GM21515 (cell line): Measurements from ENCODE around the gene LGALS8.

ENCODE experiments used
- ATAC-seq: cut with Tn5 transposase; IDR thresholded peaks from one replicate; pipeline ENCODE4 v1.9.1; 2021; ENCODE audit not compliant: unreplicated experiment

Gene LGALS8

GRCh38 chr1:236509203-236509602 is 14.6 kb upstream of the LGALS8 start:
- no peak for ATAC-seq

GRCh38 chr1:236509647-236510401 is 14.0 kb upstream of the LGALS8 start:
- ATAC-seq: no peak

DNA sequence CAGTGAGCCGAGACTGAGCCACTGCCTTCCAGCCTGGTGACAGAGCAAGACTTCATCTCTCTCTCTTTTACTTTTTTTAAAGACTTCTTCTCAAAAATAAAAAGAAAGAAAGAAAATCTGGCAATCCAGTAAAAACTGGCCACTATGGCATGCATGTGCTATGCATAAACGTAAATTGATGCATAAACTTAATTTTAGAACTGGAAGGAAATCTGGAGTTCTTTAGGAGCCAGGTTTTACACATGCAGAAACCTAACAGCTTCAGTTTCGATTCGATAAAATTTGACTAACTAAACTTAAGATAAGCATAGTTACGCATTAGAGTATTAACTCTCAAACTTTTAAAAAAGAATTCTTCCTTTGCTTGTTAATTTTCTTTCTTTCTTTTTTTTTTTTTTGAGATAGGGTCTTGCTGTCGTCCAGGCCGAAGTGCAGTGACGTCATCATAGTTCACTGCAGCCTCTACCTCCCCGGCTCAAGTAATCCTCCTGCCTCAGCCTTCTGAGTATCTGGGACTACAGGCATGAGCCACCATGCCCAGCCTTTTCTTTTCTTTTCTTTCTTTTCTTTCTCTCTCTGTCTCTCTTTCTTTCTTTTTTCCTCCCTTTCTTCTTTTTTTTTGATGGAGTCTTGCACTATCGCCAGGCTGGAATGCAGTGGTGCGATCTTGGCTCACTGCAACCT is 11.9 kb upstream of the LGALS8 start:
- ATAC-seq: no peak

GRCh38 chr1:236514703-236515442 is 8.9 kb upstream of the LGALS8 start:
- ATAC-seq: no peak

DNA sequence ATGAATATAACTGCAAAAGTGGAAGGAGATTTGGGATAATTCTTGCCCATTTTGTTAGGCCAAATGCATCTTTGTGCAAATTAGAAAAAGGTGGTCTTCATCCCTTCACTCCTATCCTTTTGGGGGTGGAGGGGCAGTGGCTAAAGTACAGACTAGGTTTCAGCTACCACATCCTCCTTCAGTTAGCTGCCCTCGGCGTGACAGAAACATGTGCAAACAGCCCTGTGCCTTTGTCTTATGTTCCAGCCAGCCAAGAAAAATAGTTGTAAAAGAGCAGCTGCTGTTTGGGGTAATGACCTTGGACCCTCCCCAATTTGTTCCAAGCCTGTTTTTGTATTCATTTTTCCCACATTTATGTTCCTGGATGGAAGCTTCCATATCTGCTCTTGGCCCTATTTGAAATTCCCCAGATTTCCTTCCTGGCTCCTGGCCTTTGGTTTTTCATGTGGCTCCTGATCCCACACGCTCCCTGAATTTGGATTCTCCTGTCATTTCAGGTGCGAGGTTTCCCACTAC is 8.3 kb upstream of the LGALS8 start:
- ATAC-seq: no peak

- ATAC-seq: no peak
Measured at GRCh38 chr1:236516929-236517704, 6.7 kb upstream of the LGALS8 start.

DNA sequence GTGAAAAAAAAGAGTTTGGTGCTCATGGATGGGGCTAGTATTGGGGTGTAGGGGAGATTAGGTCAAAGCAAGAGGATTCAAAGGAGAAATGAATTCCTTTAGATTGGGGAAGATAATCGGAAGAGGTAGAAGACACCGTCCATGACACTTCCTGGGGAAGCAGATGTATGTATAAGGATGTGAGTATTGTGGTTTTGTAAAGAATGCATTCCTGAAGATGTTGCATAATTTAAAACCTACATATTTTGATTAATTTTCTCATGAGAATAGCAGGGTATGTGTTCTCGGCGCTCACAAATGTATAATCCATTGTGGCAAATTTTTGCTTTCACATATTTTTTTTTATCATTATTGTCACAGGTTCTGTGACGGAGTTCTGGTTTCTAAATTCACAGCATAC is 5.5 kb upstream of the LGALS8 start:
- no peak for ATAC-seq

DNA sequence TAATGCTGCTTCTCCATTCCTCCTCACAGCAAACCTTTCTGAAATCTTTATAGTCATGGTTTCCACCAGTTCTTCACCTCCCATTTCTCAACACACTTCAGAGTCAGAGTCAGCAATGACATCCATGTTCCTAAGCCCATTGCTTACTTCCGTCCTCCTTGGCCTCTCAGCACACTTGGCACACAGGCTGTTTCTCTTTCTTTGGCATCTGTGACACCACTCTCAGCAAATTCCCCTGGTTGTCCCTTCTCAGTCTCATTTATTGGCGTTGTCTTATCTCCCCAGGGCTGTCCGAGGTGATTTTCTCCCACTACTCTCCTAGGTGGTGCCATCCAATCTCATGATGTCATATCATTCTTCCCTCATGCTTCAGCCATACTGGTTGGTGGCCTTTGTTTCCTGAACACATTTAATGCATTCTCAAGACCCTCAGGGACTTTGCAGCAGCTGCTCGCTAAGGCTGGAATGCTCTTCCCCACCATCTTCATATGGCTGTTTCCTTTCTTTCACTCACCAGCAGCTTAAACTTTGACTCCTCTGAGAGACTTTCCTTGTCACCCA is 3.3 kb upstream of the LGALS8 start:
- no peak for ATAC-seq

GRCh38 chr1:236522937-236523703 is 662 bp upstream of the LGALS8 start:
- no peak for ATAC-seq

GRCh38 chr1:236524142-236524894 is 536 bp downstream of the LGALS8 start:
- ATAC-seq: peak; percentile 88

GRCh38 chr1:236524895-236525184 is 1.1 kb downstream of the LGALS8 start:
- no peak for ATAC-seq

DNA sequence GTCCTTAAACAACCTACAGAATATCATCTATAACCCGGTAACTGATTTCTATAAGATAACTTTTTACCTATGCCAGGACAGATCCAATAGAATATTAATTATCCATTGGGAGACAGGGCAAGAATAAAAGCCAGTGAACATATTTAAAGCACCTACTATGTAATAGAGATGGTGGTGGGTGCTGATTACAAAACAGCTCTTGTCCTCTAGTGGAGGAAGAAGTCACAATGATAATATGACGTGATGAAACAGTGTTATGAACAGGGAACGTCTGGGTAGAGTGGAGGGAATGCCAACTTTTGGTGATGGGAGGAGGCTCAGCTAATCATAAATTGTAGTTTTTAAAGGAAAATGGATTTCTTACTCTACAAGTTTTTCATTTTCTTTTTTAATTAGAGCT is 2.3 kb downstream of the LGALS8 start:
- ATAC-seq: no peak

DNA sequence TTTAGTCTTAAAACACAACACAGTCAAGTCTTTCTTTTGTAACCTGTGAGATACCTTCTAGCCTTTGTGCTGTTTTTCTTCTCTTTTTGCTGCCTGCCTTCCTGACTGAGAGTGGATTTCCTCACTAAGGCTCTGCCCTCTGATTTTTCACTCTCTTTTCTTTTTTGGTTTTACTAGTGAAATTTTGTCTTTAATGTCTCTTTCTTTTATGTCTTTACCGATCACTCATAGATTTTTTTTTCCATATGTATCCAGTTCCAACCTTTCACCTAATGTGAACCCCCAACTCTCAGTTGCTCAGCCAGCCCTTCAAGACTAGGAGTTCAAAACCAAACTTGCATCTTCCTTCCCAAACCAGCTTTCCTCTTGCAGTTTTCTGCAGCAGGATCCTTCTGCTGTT is 6.5 kb downstream of the LGALS8 start:
- ATAC-seq: no peak

- no peak for ATAC-seq
Measured at GRCh38 chr1:236530959-236531358, 7.2 kb downstream of the LGALS8 start.

- no peak for ATAC-seq
Measured at GRCh38 chr1:236532850-236533249, 9.1 kb downstream of the LGALS8 start.

- ATAC-seq: no peak
Measured at GRCh38 chr1:236534151-236534651, 10.4 kb downstream of the LGALS8 start.

DNA sequence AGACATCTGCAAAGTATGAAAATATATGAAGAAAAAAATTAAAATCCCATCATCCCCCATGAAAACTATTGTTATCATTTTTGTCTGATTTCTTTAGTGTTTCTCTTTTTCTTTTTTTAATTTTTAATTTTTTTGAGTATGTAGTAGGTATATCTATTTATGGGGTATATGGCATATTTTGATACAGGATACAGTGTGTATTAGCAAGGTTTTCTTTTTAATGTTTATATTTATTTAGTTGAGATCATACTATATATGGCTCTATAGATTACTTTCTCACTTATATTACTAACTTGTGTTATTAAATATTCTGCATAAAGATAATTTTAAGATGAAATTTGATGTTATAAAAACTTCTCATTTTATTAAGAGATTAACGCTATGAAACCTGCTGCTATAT is 11.4 kb downstream of the LGALS8 start:
- no peak for ATAC-seq

DNA sequence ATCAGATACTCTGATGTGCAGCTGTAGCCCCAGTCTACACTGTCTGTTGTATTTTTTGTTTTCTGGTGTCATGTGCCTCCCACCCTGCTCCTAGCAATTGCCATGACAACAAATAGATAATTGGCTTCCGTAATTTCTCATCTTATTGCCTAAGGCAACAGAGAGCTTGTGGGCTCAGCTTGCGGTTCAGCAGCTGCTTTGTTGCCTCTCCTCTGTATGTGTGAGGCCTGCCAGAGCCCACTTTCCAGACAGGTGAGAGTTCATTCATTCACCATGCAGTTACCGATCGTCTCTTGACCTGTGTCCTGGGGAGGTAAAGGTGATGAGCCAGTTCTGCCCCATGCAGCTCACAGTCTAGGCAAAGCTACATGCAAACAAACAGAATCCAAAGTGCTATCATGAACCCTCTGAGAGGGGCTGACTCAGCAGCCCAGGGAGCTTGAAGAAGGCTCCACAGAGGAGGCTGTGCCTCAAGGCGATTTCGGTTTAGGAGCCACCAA is 11.9 kb downstream of the LGALS8 start:
- ATAC-seq: no peak

DNA sequence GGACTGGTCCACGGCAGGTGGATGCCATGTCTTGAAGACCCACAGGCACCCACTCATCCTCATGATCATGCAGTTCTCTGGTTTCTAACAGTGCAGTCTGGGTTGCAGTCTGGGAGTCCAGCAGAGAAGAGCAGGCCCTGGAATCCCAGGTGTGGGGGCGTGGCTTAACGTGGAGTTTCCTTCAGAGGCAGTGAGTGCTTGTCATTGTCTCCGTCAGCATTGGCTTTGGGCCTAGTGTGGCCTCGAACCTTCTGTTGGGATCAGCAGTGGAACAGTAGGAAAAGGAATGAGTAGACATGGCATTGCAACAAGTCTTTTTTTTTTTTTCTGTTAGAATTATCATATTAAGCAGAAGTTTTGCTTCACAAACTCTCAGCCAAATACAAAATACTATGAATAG is 12.8 kb downstream of the LGALS8 start:
- no peak for ATAC-seq
